HL-60 (cell line): ENCODE results near the gene WDPCP.
"Not testable (repeated sequence)": the region's sequence is repeated elsewhere in the genome, so short reads cannot be mapped to it uniquely, and the experiment has no call there.

ENCODE experiments used
- DNase-seq, 2 experiments: peaks; one replicate each; pipeline ENCODE4 v3.0.0-alpha.2; 2010 to 2020; ENCODE audit warnings: low read depth in 1 of 2, low spot score in 1 of 2
- H3K27ac ChIP-seq: fragments of 250-450 bp; sonication (Bioruptor Pico); replicated peaks from 2 replicates; pipeline ENCODE4 v1.5.1; 2020; ENCODE audit warnings: mild to moderate bottlenecking, moderate library complexity
- H3K27me3 ChIP-seq: fragments of 250-450 bp; sonication (Bioruptor Pico); 2 replicates; pipeline ENCODE4 v1.5.1; 2021; ENCODE audit warnings: mild to moderate bottlenecking, moderate library complexity; ENCODE audit not compliant: insufficient read depth, poor library complexity, severe bottlenecking
- H3K4me3 ChIP-seq: replicated peaks from 2 replicates; pipeline ENCODE4 v1.5.1; 2011; ENCODE audit warnings: mild to moderate bottlenecking, control low read depth, low read length; ENCODE audit not compliant: insufficient read depth
- GABPA ChIP-seq: IDR thresholded peaks from 2 replicates; pipeline ENCODE4 v1.6.1; 2012; ENCODE audit warnings: low read depth
- POLR2AphosphoS5 ChIP-seq: IDR thresholded peaks from 2 replicates; pipeline ENCODE4 v1.6.1; 2012; ENCODE audit warnings: low read depth
- REST ChIP-seq: IDR thresholded peaks from 2 replicates; pipeline ENCODE4 v1.6.1; 2012; ENCODE audit warnings: low read depth; ENCODE audit not compliant: insufficient replicate concordance
- SPI1 ChIP-seq: IDR thresholded peaks from 2 replicates; pipeline ENCODE4 v1.6.1; 2012; ENCODE audit warnings: low read depth, mild to moderate bottlenecking, borderline replicate concordance
- TF ChIP-seq, protein P1 (sequence below): IDR thresholded peaks from one replicate; pipeline ENCODE4 v1.5.1; 2011; ENCODE audit warnings: low read length, control low read depth, inconsistent platforms; ENCODE audit not compliant: insufficient read depth

Gene WDPCP

GRCh38 chr2:63334910-63335309 lies 253.4 kb downstream of the WDPCP start:
- H3K4me3 ChIP-seq = no peak overlapping the region
- no peak for DNase-seq
- H3K27me3 ChIP-seq = no peaks in the 10 kb centered on the region
- H3K27ac ChIP-seq = no peak overlapping the region
- TF ChIP-seq GABPA (no peak), REST (no peak), SPI1 (no peak), POLR2AphosphoS5 (no peak)
- TF ChIP-seq, protein P1, sequence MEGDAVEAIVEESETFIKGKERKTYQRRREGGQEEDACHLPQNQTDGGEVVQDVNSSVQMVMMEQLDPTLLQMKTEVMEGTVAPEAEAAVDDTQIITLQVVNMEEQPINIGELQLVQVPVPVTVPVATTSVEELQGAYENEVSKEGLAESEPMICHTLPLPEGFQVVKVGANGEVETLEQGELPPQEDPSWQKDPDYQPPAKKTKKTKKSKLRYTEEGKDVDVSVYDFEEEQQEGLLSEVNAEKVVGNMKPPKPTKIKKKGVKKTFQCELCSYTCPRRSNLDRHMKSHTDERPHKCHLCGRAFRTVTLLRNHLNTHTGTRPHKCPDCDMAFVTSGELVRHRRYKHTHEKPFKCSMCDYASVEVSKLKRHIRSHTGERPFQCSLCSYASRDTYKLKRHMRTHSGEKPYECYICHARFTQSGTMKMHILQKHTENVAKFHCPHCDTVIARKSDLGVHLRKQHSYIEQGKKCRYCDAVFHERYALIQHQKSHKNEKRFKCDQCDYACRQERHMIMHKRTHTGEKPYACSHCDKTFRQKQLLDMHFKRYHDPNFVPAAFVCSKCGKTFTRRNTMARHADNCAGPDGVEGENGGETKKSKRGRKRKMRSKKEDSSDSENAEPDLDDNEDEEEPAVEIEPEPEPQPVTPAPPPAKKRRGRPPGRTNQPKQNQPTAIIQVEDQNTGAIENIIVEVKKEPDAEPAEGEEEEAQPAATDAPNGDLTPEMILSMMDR = no peak

DNA sequence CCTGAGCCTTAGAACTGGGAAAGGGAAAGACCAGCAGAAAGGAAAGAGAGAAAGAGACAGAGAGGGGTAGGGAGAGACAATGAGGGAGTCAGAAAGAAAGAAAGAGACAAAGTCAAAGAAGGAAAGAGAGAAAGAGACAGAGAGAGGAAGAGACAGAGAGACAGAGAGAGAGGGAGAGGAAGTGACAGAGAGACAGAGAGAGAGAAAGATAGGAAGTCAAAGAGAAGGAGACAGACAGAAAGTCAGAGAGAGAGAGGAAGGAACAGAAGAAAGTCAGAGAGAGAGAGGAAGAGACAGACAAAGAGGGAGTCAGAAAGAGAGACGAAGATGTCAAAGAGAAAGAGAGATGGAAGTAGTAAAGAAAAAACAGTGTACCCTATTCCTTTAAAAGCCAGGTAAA lies 261.8 kb downstream of the WDPCP start:
- DNase-seq = no peak
- Histone ChIP-seq H3K27ac (no peak overlapping the region), H3K27me3 (no peaks in the 10 kb centered on the region), H3K4me3 (no peak overlapping the region)
- TF ChIP-seq GABPA = no peak
- TF ChIP-seq, protein P1 = no peak
- TF ChIP-seq POLR2AphosphoS5 = no peak
- TF ChIP-seq REST = no peak
- no peak for TF ChIP-seq SPI1

DNA sequence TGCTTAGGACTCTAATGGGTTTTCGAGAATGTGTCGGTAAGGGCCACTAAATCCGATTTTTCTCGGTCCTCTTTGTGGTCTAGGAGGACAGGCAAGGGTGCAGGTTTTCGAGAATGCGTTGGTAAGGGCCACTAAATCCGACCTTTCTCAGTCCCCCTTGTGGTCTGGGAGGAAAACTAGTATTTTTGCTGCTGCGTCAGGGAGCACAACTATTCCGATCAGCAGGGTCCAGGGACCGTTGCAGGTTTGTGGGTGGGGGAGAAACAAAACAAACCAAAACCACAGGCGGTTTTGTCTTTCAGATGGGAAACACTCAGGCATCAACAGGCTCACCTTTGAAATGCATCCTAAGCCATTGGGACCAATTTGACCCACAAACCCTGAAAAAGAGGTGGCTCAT lies 264.6 kb downstream of the WDPCP start:
- not testable (repeated sequence) for H3K4me3 ChIP-seq, H3K27me3 ChIP-seq, H3K27ac ChIP-seq, DNase-seq

DNA sequence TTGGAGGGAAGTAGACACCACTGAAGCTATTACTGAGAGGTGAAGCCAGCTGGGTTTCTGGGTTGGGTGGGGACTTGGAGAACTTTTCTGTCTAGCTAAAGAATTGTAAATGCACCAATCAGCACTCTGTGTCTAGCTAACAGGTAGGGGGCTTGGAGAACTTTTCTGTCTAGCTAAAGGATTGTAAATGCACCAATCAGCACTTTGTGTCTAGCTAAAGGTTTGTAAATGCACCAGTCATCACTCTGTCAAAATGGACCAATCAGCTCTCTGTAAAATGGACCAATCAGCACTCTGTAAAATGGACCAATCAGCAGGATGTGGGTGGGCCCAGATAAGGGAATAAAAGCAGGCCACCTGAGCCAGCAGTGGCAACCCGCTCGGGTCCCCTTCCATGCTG lies 266.3 kb downstream of the WDPCP start:
- not testable (repeated sequence) for DNase-seq, H3K27ac ChIP-seq, H3K4me3 ChIP-seq, H3K27me3 ChIP-seq

DNA sequence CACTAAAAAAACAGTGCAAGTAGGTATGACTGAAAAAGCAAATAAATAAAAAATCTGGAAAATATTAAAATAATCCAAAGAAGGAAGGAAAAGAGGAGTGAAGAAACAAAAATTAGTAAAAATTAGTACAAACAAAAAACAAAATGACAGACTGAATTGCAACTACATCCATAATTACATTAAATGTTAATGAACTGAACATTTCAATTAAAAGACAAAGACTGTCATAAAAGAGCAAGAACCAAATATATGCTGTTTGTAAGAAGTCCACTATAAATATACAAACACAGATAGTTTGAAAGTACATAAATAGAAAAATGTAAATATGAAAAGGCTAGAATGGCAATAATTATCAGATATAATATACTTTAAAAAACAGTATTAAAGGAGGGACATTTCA lies 267.6 kb downstream of the WDPCP start:
- TF ChIP-seq REST = no peak
- no peak for DNase-seq

More for the DNA sequence above, 267.6 kb downstream of the WDPCP start:
- Histone ChIP-seq H3K27ac (no peak overlapping the region), H3K4me3 (no peak overlapping the region), H3K27me3 (no peaks in the 10 kb centered on the region)
